Transverse colon (tissue), 3 donors: ENCODE results near the gene ELAPOR2.

Experiments
- POLR2A ChIP-seq: fragments of 450-650 bp; IDR thresholded peaks from one replicate; pipeline ENCODE4 v1.6.1; 2016; ENCODE audit warnings: antibody characterized with exemption, mild to moderate bottlenecking, moderate library complexity
- TF ChIP-seq, protein P1 (sequence below), 5 experiments: fragments of 200-600 bp in 3 of 5; fragments of 450-650 bp in 2 of 5; sonication (generic) in 3 of 5; IDR thresholded peaks; 1 replicate in 2 of 5; 2 replicates in 3 of 5; pipeline ENCODE4 v1.5.1; 2016 to 2017; ENCODE audit warnings: antibody characterized with exemption in 5 of 5, inconsistent platforms in 3 of 5, mild to moderate bottlenecking in 2 of 5, moderate library complexity in 1 of 5

- TF ChIP-seq, protein P1, sequence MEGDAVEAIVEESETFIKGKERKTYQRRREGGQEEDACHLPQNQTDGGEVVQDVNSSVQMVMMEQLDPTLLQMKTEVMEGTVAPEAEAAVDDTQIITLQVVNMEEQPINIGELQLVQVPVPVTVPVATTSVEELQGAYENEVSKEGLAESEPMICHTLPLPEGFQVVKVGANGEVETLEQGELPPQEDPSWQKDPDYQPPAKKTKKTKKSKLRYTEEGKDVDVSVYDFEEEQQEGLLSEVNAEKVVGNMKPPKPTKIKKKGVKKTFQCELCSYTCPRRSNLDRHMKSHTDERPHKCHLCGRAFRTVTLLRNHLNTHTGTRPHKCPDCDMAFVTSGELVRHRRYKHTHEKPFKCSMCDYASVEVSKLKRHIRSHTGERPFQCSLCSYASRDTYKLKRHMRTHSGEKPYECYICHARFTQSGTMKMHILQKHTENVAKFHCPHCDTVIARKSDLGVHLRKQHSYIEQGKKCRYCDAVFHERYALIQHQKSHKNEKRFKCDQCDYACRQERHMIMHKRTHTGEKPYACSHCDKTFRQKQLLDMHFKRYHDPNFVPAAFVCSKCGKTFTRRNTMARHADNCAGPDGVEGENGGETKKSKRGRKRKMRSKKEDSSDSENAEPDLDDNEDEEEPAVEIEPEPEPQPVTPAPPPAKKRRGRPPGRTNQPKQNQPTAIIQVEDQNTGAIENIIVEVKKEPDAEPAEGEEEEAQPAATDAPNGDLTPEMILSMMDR (IDR thresholded peaks at IDR 0.05), result no peak
- no peak for TF ChIP-seq POLR2A
Observed at GRCh38 chr7:87067788-87068187, 8.3 kb upstream of the ELAPOR2 start.
